GM23338 (cell line): ENCODE data around the gene OSGIN1. TPM values are rescaled to one million over a fixed set of nuclear protein-coding genes. Genes with fewer than 3 reads are reported as not detected.

Experiments
- ATAC-seq: fragments of 200-7000 bp; cut with Tn5 transposase; 3 replicates; pipeline ENCODE4 v1.9.1; 2020
- DNase-seq: peaks from one replicate; pipeline ENCODE4 v3.0.0-alpha.2; 2015; ENCODE audit warnings: low spot score
- H2AFZ ChIP-seq: fragments of 200-600 bp; sonication (generic); 2 replicates; pipeline ENCODE4 v1.8.0; 2016; ENCODE audit warnings: antibody characterized with exemption, mild to moderate bottlenecking, moderate library complexity
- H3F3A ChIP-seq: fragments of 200-600 bp; sonication (generic); replicated peaks from 2 replicates; pipeline ENCODE4 v1.8.0; 2017; ENCODE audit warnings: antibody characterized with exemption, mixed run types, low read depth
- H3K27ac ChIP-seq: fragments of 200-600 bp; sonication (generic); 2 replicates; pipeline ENCODE4 v1.6.1; 2016; ENCODE audit warnings: low read depth
- H3K27me3 ChIP-seq: fragments of 200-600 bp; sonication (generic); 2 replicates; pipeline ENCODE4 v1.8.0; 2016; ENCODE audit warnings: mild to moderate bottlenecking, mixed run types, moderate library complexity; ENCODE audit not compliant: insufficient read depth
- H3K36me3 ChIP-seq: fragments of 200-600 bp; sonication (generic); 2 replicates; pipeline ENCODE4 v1.8.0; 2016; ENCODE audit warnings: mild to moderate bottlenecking; ENCODE audit not compliant: insufficient read depth
- H3K4me1 ChIP-seq: fragments of 200-600 bp; sonication (generic); 2 replicates; pipeline ENCODE4 v1.8.0; 2016; ENCODE audit warnings: mild to moderate bottlenecking, moderate library complexity; ENCODE audit not compliant: insufficient read depth
- H3K4me2 ChIP-seq: fragments of 200-600 bp; sonication (generic); 2 replicates; pipeline ENCODE4 v1.7.1; 2017; ENCODE audit warnings: mixed run types
- H3K4me3 ChIP-seq: fragments of 200-600 bp; sonication (generic); 2 replicates; pipeline ENCODE4 v1.6.1; 2016; ENCODE audit warnings: mixed run types
- H3K79me2 ChIP-seq: fragments of 200-600 bp; sonication (generic); replicated peaks from 2 replicates; pipeline ENCODE4 v1.8.0; 2017; ENCODE audit warnings: mild to moderate bottlenecking; ENCODE audit not compliant: insufficient read depth
- H3K9me2 ChIP-seq: fragments of 200-600 bp; sonication (generic); 2 replicates; pipeline ENCODE4 v1.8.0; 2017; ENCODE audit not compliant: insufficient read depth
- H4K20me1 ChIP-seq: fragments of 200-600 bp; sonication (generic); replicated peaks from 2 replicates; pipeline ENCODE4 v1.8.0; 2017; ENCODE audit warnings: mild to moderate bottlenecking; ENCODE audit not compliant: insufficient read depth
- H3K27ac Mint-ChIP-seq: 2 replicates; pipeline ENCODE4 v1.8.0; 2020; ENCODE audit warnings: inconsistent platforms, mild to moderate bottlenecking, moderate library complexity, mixed read lengths
- H3K27me3 Mint-ChIP-seq: 3 replicates; pipeline ENCODE4 v1.8.0; 2022; ENCODE audit warnings: low read depth, mild to moderate bottlenecking, moderate library complexity, mixed read lengths, inconsistent platforms; ENCODE audit not compliant: insufficient read depth, poor library complexity
- H3K36me3 Mint-ChIP-seq: 3 replicates; pipeline ENCODE4 v1.8.0; 2021; ENCODE audit warnings: low read depth, mild to moderate bottlenecking, inconsistent platforms, moderate library complexity, mixed read lengths
- H3K4me1 Mint-ChIP-seq: 3 replicates; pipeline ENCODE4 v1.8.0; 2020; ENCODE audit warnings: mild to moderate bottlenecking, inconsistent platforms, mixed read lengths
- H3K4me3 Mint-ChIP-seq: 3 replicates; pipeline ENCODE4 v1.8.0; 2021; ENCODE audit warnings: moderate library complexity, mild to moderate bottlenecking, inconsistent platforms, mixed read lengths
- H3K9me3 Mint-ChIP-seq: 3 replicates; pipeline ENCODE4 v1.8.0; 2020; ENCODE audit warnings: moderate library complexity, mild to moderate bottlenecking, inconsistent platforms, mixed read lengths
- CREB1 ChIP-seq: fragments of 250-450 bp; sonication (Bioruptor Pico); IDR thresholded peaks from 2 replicates; pipeline ENCODE4 v1.5.0; 2020; ENCODE audit warnings: low read depth, mild to moderate bottlenecking, moderate library complexity
- EZH2 ChIP-seq: fragments of 200-600 bp; sonication (generic); IDR thresholded peaks from one replicate; pipeline ENCODE4 v1.8.0; 2017; ENCODE audit warnings: antibody characterized with exemption, mild to moderate bottlenecking, low read depth; ENCODE audit not compliant: unreplicated experiment
- JUNB ChIP-seq: IDR thresholded peaks from one replicate; pipeline ENCODE4 v1.6.1; 2016; ENCODE audit warnings: antibody characterized with exemption; ENCODE audit not compliant: unreplicated experiment
- NANOG ChIP-seq: IDR thresholded peaks from 2 replicates; pipeline ENCODE4 v1.6.1; 2016; ENCODE audit warnings: antibody characterized with exemption, borderline replicate concordance
- POLR2AphosphoS5 ChIP-seq: IDR thresholded peaks from 2 replicates; pipeline ENCODE4 v1.6.1; 2016; ENCODE audit warnings: antibody characterized with exemption, low read depth
- ZNF114 ChIP-seq: fragments of 250-450 bp; sonication (Bioruptor Pico); IDR thresholded peaks from 2 replicates; pipeline ENCODE4 v1.5.0; 2020; ENCODE audit warnings: mild to moderate bottlenecking, moderate library complexity
- polyA plus RNA-seq: library from polyadenylated mRNA; unstranded; fragments of >200 nt; fragmentation: Nextera tagmentation; extraction: Ambion mirVana; gene quantifications from 2 replicates; pipeline ENCODE4 v1.2.1, GENCODE V29; 2016
- total RNA-seq: library from RNA; depleted of rRNA; stranded (reverse); fragments of >200 nt; shearing (Covaris generic); gene quantifications from 2 replicates; pipeline ENCODE4 v1.2.3, GENCODE V29; 2014
- TF ChIP-seq, protein P1 (sequence below), 2 experiments: fragments of 200-600 bp in 1 of 2; sonication (generic) in 1 of 2; conservative IDR thresholded peaks; 2 replicates each; pipeline versions ENCODE4 v1.5.1 to v1.6.1; 2016 to 2017; ENCODE audit warnings: antibody characterized with exemption in 2 of 2, low read depth in 2 of 2, mild to moderate bottlenecking in 2 of 2, moderate library complexity in 1 of 2
- TF ChIP-seq, protein P2 (sequence below): fragments of 250-450 bp; sonication (Bioruptor Pico); IDR thresholded peaks from 2 replicates; pipeline ENCODE4 v1.5.0; 2020; ENCODE audit warnings: mild to moderate bottlenecking, moderate library complexity

OSGIN1 gene
- total and polyA plus RNA-seq, 2 experiments from 2014 or later: 0.32 to 1.6 TPM

DNA sequence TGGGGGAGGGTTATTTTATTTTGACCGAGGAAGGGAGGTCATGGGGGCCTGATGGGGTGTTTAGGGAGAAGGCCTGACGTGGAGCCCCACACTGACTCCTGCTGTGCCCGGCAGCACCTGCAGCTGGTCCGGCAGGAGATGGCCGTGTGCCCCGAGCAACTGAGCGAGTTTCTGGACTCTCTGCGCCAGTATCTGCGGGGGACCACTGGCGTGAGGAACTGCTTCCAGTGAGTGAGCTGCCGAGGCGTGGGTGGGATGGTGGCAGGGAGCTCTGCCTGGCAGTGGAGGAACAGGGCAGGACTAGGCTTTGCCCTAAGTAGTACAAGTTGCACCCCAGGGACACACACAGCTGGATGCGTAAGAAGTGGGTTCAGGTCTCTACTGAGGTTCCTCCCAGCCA is 45.1 kb downstream of the OSGIN1 start (continued):
- TF ChIP-seq POLR2AphosphoS5: no peak
- TF ChIP-seq, protein P1, sequence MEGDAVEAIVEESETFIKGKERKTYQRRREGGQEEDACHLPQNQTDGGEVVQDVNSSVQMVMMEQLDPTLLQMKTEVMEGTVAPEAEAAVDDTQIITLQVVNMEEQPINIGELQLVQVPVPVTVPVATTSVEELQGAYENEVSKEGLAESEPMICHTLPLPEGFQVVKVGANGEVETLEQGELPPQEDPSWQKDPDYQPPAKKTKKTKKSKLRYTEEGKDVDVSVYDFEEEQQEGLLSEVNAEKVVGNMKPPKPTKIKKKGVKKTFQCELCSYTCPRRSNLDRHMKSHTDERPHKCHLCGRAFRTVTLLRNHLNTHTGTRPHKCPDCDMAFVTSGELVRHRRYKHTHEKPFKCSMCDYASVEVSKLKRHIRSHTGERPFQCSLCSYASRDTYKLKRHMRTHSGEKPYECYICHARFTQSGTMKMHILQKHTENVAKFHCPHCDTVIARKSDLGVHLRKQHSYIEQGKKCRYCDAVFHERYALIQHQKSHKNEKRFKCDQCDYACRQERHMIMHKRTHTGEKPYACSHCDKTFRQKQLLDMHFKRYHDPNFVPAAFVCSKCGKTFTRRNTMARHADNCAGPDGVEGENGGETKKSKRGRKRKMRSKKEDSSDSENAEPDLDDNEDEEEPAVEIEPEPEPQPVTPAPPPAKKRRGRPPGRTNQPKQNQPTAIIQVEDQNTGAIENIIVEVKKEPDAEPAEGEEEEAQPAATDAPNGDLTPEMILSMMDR (conservative IDR thresholded peaks at IDR 0.05; ENCODE audit: low read depth in 2 of 2): no peak
- TF ChIP-seq NANOG: no peak
- no peak for TF ChIP-seq CREB1 (CRISPR knock-in tag)

DNA sequence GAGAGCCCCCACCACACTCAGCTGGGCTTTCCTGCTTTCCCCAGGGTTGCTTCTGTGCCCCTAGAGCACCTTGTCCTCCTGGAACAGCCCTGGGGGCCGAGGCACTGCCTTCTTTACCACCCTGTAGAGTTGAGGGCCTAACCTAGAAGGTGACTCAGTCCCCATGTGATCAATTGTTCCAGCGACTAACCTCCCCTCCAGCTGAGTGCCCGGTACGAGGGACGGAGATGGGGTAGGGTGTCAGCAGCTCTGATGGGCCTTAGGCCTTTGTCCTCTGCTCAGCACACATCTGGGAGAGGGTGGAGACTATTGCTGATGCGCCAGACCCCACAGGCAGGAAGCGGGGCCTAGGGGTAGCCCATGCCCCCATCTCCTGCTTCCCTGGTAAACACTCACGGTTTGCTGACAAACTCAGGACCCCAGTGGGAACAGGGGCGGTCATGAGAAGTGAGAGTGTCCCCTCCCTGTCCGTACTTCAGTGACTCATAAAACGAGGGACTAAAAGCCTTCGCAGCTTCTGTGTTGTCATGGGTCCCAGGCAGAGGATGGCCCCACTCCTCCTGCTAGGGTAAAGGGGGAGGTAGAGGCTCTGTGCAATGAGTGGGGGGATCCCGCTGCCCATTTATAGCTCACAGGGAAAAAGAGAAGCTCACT is 48.1 kb downstream of the OSGIN1 start:
- Histone ChIP-seq H4K20me1 (no peaks in the 10 kb centered on the region), H2AFZ (no peak overlapping the region; the same call in 1 of the 2 replicates), H3K36me3 (no peaks in the 10 kb centered on the region), H3K4me2 (no peak overlapping the region), H3K4me1 (no peaks in the 10 kb centered on the region), H3F3A (no peaks in the 10 kb centered on the region), H3K79me2 (no peaks in the 10 kb centered on the region), H3K4me3 (no peak overlapping the region), H3K27ac (no peak overlapping the region), H3K27me3 (no peaks in the 10 kb centered on the region), H3K9me2 (no peaks in the 10 kb centered on the region)
- no peaks in the 10 kb centered on the region for H3K36me3 Mint-ChIP-seq
- no peak; the same call in 2 of the 3 replicates for ATAC-seq
- H3K4me3 Mint-ChIP-seq: no peak overlapping the region
- no peak for DNase-seq
- no peaks in the 10 kb centered on the region for H3K9me3 Mint-ChIP-seq
- no peak overlapping the region for H3K27ac Mint-ChIP-seq
- no peak for TF ChIP-seq ZNF114 (CRISPR knock-in tag)
- no peaks in the 10 kb centered on the region; the same call in 2 of the 3 replicates for H3K4me1 Mint-ChIP-seq
- peaks cover 7% of the 10 kb centered on the region for H3K27me3 Mint-ChIP-seq

- H3K27me3 ChIP-seq: no peaks in the 10 kb centered on the region
- no peaks in the 10 kb centered on the region for H3K79me2 ChIP-seq
- H3K27ac ChIP-seq: no peak overlapping the region
- Mint-ChIP-seq H3K9me3 (no peaks in the 10 kb centered on the region), H3K27ac (no peak overlapping the region), H3K4me3 (no peak overlapping the region), H3K4me1 (no peaks in the 10 kb centered on the region; the same call in 2 of the 3 replicates), H3K27me3 (peaks cover 8% of the 10 kb centered on the region), H3K36me3 (no peaks in the 10 kb centered on the region)
- H3K4me2 ChIP-seq: no peak overlapping the region
- H2AFZ ChIP-seq: no peak overlapping the region
- no peaks in the 10 kb centered on the region for H3K9me2 ChIP-seq
- no peak overlapping the region for H3K4me3 ChIP-seq
- no peaks in the 10 kb centered on the region for H3F3A ChIP-seq
- no peaks in the 10 kb centered on the region for H3K36me3 ChIP-seq
- H4K20me1 ChIP-seq: no peaks in the 10 kb centered on the region
- H3K4me1 ChIP-seq: no peaks in the 10 kb centered on the region
- DNase-seq: no peak
- no peak for ATAC-seq
- TF ChIP-seq ZNF114 (CRISPR knock-in tag) (no peak), CREB1 (CRISPR knock-in tag) (no peak), JUNB (no peak), EZH2 (no peak)
- TF ChIP-seq, protein P1 (conservative IDR thresholded peaks at IDR 0.05; ENCODE audit: low read depth in 2 of 2): no peak
- TF ChIP-seq, protein P2, sequence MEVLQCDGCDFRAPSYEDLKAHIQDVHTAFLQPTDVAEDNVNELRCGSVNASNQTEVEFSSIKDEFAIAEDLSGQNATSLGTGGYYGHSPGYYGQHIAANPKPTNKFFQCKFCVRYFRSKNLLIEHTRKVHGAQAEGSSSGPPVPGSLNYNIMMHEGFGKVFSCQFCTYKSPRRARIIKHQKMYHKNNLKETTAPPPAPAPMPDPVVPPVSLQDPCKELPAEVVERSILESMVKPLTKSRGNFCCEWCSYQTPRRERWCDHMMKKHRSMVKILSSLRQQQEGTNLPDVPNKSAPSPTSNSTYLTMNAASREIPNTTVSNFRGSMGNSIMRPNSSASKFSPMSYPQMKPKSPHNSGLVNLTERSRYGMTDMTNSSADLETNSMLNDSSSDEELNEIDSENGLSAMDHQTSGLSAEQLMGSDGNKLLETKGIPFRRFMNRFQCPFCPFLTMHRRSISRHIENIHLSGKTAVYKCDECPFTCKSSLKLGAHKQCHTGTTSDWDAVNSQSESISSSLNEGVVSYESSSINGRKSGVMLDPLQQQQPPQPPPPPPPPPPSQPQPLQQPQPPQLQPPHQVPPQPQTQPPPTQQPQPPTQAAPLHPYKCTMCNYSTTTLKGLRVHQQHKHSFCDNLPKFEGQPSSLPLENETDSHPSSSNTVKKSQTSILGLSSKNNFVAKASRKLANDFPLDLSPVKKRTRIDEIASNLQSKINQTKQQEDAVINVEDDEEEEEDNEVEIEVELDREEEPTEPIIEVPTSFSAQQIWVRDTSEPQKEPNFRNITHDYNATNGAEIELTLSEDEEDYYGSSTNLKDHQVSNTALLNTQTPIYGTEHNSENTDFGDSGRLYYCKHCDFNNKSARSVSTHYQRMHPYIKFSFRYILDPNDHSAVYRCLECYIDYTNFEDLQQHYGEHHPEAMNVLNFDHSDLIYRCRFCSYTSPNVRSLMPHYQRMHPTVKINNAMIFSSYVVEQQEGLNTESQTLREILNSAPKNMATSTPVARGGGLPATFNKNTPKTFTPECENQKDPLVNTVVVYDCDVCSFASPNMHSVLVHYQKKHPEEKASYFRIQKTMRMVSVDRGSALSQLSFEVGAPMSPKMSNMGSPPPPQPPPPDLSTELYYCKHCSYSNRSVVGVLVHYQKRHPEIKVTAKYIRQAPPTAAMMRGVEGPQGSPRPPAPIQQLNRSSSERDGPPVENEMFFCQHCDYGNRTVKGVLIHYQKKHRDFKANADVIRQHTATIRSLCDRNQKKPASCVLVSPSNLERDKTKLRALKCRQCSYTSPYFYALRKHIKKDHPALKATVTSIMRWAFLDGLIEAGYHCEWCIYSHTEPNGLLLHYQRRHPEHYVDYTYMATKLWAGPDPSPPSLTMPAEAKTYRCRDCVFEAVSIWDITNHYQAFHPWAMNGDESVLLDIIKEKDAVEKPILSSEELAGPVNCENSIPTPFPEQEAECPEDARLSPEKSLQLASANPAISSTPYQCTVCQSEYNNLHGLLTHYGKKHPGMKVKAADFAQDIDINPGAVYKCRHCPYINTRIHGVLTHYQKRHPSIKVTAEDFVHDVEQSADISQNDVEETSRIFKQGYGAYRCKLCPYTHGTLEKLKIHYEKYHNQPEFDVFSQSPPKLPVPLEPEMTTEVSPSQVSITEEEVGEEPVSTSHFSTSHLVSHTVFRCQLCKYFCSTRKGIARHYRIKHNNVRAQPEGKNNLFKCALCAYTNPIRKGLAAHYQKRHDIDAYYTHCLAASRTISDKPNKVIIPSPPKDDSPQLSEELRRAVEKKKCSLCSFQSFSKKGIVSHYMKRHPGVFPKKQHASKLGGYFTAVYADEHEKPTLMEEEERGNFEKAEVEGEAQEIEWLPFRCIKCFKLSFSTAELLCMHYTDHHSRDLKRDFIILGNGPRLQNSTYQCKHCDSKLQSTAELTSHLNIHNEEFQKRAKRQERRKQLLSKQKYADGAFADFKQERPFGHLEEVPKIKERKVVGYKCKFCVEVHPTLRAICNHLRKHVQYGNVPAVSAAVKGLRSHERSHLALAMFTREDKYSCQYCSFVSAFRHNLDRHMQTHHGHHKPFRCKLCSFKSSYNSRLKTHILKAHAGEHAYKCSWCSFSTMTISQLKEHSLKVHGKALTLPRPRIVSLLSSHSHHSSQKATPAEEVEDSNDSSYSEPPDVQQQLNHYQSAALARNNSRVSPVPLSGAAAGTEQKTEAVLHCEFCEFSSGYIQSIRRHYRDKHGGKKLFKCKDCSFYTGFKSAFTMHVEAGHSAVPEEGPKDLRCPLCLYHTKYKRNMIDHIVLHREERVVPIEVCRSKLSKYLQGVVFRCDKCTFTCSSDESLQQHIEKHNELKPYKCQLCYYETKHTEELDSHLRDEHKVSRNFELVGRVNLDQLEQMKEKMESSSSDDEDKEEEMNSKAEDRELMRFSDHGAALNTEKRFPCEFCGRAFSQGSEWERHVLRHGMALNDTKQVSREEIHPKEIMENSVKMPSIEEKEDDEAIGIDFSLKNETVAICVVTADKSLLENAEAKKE (CRISPR knock-in tag): no peak
Observed at GRCh38 chr16:84001726-84002125, 48.7 kb downstream of the OSGIN1 start.
